ENCODE results near the gene TRAPPC12. TPM values are rescaled to one million over a fixed set of nuclear protein-coding genes. Genes with fewer than 3 reads are reported as not detected.

The TRAPPC12 gene
- polyA plus RNA-seq, 1 donor = 74.8 TPM

GRCh38 chr2:3404349-3404894 lies 24.9 kb downstream of the TRAPPC12 start:
- no peak for DNase-seq
- H3K4me1 ChIP-seq (ENCODE audit: control insufficient read depth, insufficient read depth, low read length) = no peaks in the 10 kb centered on the region
- H3K27me3 ChIP-seq (ENCODE audit: control insufficient read depth, insufficient read depth, low read length) = no peaks in the 10 kb centered on the region
- H3K9me3 ChIP-seq (ENCODE audit: control insufficient read depth, low read depth, low read length) = no peaks in the 10 kb centered on the region
- 76% methylated on average over 7 of the region's 11 CpGs for WGBS (ENCODE audit: insufficient coverage, low lambda C conversion rate)
- no peak overlapping the region for H3K27ac ChIP-seq (ENCODE audit: low read length)
- no peak overlapping the region for H3K4me3 ChIP-seq (ENCODE audit: low read length)
- peaks cover 34% of the 10 kb centered on the region for H3K36me3 ChIP-seq (ENCODE audit: control insufficient read depth, insufficient read depth, low read length)

- no peak for DNase-seq
- no peaks in the 10 kb centered on the region for H3K4me1 ChIP-seq (ENCODE audit: control insufficient read depth, insufficient read depth, low read length)
- H3K9me3 ChIP-seq (ENCODE audit: control insufficient read depth, low read depth, low read length) = no peaks in the 10 kb centered on the region
- peaks cover 36% of the 10 kb centered on the region for H3K36me3 ChIP-seq (ENCODE audit: control insufficient read depth, insufficient read depth, low read length)
- no peak overlapping the region for H3K27ac ChIP-seq (ENCODE audit: low read length)
- no CpG with 5 or more reads among the region's 6 CpGs for WGBS (ENCODE audit: insufficient coverage, low lambda C conversion rate)
- no peak overlapping the region for H3K4me3 ChIP-seq (ENCODE audit: low read length)
- no peaks in the 10 kb centered on the region for H3K27me3 ChIP-seq (ENCODE audit: control insufficient read depth, insufficient read depth, low read length)
These were observed 25.8 kb downstream of the TRAPPC12 start for GRCh38 chr2:3405307-3405706.

GRCh38 chr2:3405876-3406275 lies 26.4 kb downstream of the TRAPPC12 start:
- no peaks in the 10 kb centered on the region for H3K4me1 ChIP-seq (ENCODE audit: control insufficient read depth, insufficient read depth, low read length)
- H3K27me3 ChIP-seq (ENCODE audit: control insufficient read depth, insufficient read depth, low read length) = no peaks in the 10 kb centered on the region
- H3K36me3 ChIP-seq (ENCODE audit: control insufficient read depth, insufficient read depth, low read length) = peaks cover 31% of the 10 kb centered on the region
- H3K9me3 ChIP-seq (ENCODE audit: control insufficient read depth, low read depth, low read length) = no peaks in the 10 kb centered on the region
- no peak overlapping the region for H3K27ac ChIP-seq (ENCODE audit: low read length)
- DNase-seq = no peak
- no CpG with 5 or more reads among the region's 7 CpGs for WGBS (ENCODE audit: insufficient coverage, low lambda C conversion rate)
- no peak overlapping the region for H3K4me3 ChIP-seq (ENCODE audit: low read length)

GRCh38 chr2:3406501-3406900 lies 27.0 kb downstream of the TRAPPC12 start:
- Histone ChIP-seq H3K27me3 (ENCODE audit: control insufficient read depth, insufficient read depth, low read length) (no peaks in the 10 kb centered on the region), H3K4me1 (ENCODE audit: control insufficient read depth, insufficient read depth, low read length) (no peaks in the 10 kb centered on the region), H3K27ac (ENCODE audit: low read length) (no peak overlapping the region), H3K36me3 (ENCODE audit: control insufficient read depth, insufficient read depth, low read length) (peaks cover 28% of the 10 kb centered on the region), H3K9me3 (ENCODE audit: control insufficient read depth, low read depth, low read length) (no peaks in the 10 kb centered on the region), H3K4me3 (ENCODE audit: low read length) (no peak overlapping the region)
- WGBS (ENCODE audit: insufficient coverage, low lambda C conversion rate) = no CpG with 5 or more reads among the region's 3 CpGs
- DNase-seq = no peak

- no peak overlapping the region for H3K4me3 ChIP-seq (ENCODE audit: low read length)
- H3K36me3 ChIP-seq (ENCODE audit: control insufficient read depth, insufficient read depth, low read length) = peaks cover 23% of the 10 kb centered on the region
- no CpG with 5 or more reads among the region's 13 CpGs for WGBS (ENCODE audit: insufficient coverage, low lambda C conversion rate)
- no peaks in the 10 kb centered on the region for H3K27me3 ChIP-seq (ENCODE audit: control insufficient read depth, insufficient read depth, low read length)
- H3K27ac ChIP-seq (ENCODE audit: low read length) = no peak overlapping the region
- no peaks in the 10 kb centered on the region for H3K4me1 ChIP-seq (ENCODE audit: control insufficient read depth, insufficient read depth, low read length)
- no peak for DNase-seq
- no peaks in the 10 kb centered on the region for H3K9me3 ChIP-seq (ENCODE audit: control insufficient read depth, low read depth, low read length)
These were observed 29.3 kb downstream of the TRAPPC12 start for GRCh38 chr2:3408781-3409180.

- H3K4me1 ChIP-seq (ENCODE audit: control insufficient read depth, insufficient read depth, low read length) = no peaks in the 10 kb centered on the region
- H3K27ac ChIP-seq (ENCODE audit: low read length) = no peak overlapping the region
- H3K9me3 ChIP-seq (ENCODE audit: control insufficient read depth, low read depth, low read length) = no peaks in the 10 kb centered on the region
- H3K27me3 ChIP-seq (ENCODE audit: control insufficient read depth, insufficient read depth, low read length) = no peaks in the 10 kb centered on the region
- no peak overlapping the region for H3K4me3 ChIP-seq (ENCODE audit: low read length)
- DNase-seq = no peak
- peaks cover 26% of the 10 kb centered on the region for H3K36me3 ChIP-seq (ENCODE audit: control insufficient read depth, insufficient read depth, low read length)
- no CpG with 5 or more reads among the region's 12 CpGs for WGBS (ENCODE audit: insufficient coverage, low lambda C conversion rate)
These were observed 30.2 kb downstream of the TRAPPC12 start for GRCh38 chr2:3409627-3410170.

- Histone ChIP-seq H3K36me3 (ENCODE audit: control insufficient read depth, insufficient read depth, low read length) (peaks cover 29% of the 10 kb centered on the region), H3K27ac (ENCODE audit: low read length) (no peak overlapping the region), H3K4me3 (ENCODE audit: low read length) (no peak overlapping the region), H3K4me1 (ENCODE audit: control insufficient read depth, insufficient read depth, low read length) (no peaks in the 10 kb centered on the region), H3K9me3 (ENCODE audit: control insufficient read depth, low read depth, low read length) (no peaks in the 10 kb centered on the region), H3K27me3 (ENCODE audit: control insufficient read depth, insufficient read depth, low read length) (no peaks in the 10 kb centered on the region)
- WGBS (ENCODE audit: insufficient coverage, low lambda C conversion rate) = no CpG with 5 or more reads among the region's 3 CpGs
- DNase-seq = no peak
These were observed 31.6 kb downstream of the TRAPPC12 start for GRCh38 chr2:3411103-3411502.

- no CpG with 5 or more reads among the region's 4 CpGs for WGBS (ENCODE audit: insufficient coverage, low lambda C conversion rate)
These were observed 34.2 kb downstream of the TRAPPC12 start for GRCh38 chr2:3413697-3414096.

GRCh38 chr2:3414133-3414860 lies 34.8 kb downstream of the TRAPPC12 start:
- Histone ChIP-seq H3K4me1 (ENCODE audit: control insufficient read depth, insufficient read depth, low read length) (no peaks in the 10 kb centered on the region), H3K9me3 (ENCODE audit: control insufficient read depth, low read depth, low read length) (no peaks in the 10 kb centered on the region), H3K27ac (ENCODE audit: low read length) (no peak overlapping the region), H3K4me3 (ENCODE audit: low read length) (no peak overlapping the region), H3K36me3 (ENCODE audit: control insufficient read depth, insufficient read depth, low read length) (peaks cover 40% of the 10 kb centered on the region), H3K27me3 (ENCODE audit: control insufficient read depth, insufficient read depth, low read length) (no peaks in the 10 kb centered on the region)
- no peak for DNase-seq
- whole genome bisulfite sequencing (ENCODE audit: insufficient coverage, low lambda C conversion rate) = no CpG with 5 or more reads among the region's 25 CpGs

More at GRCh38 chr2:3413697-3414096, 34.2 kb downstream of the TRAPPC12 start:
- DNase-seq = no peak
- Histone ChIP-seq H3K4me3 (ENCODE audit: low read length) (no peak overlapping the region), H3K27ac (ENCODE audit: low read length) (no peak overlapping the region), H3K36me3 (ENCODE audit: control insufficient read depth, insufficient read depth, low read length) (peaks cover 35% of the 10 kb centered on the region), H3K4me1 (ENCODE audit: control insufficient read depth, insufficient read depth, low read length) (no peaks in the 10 kb centered on the region), H3K27me3 (ENCODE audit: control insufficient read depth, insufficient read depth, low read length) (no peaks in the 10 kb centered on the region), H3K9me3 (ENCODE audit: control insufficient read depth, low read depth, low read length) (no peaks in the 10 kb centered on the region)

GRCh38 chr2:3418766-3419404 lies 39.4 kb downstream of the TRAPPC12 start:
- WGBS (ENCODE audit: insufficient coverage, low lambda C conversion rate) = no CpG with 5 or more reads among the region's 11 CpGs
- H3K36me3 ChIP-seq (ENCODE audit: control insufficient read depth, insufficient read depth, low read length) = peaks cover 66% of the 10 kb centered on the region

More at GRCh38 chr2:3418766-3419404, 39.4 kb downstream of the TRAPPC12 start:
- Histone ChIP-seq H3K4me1 (ENCODE audit: control insufficient read depth, insufficient read depth, low read length) (no peaks in the 10 kb centered on the region), H3K27me3 (ENCODE audit: control insufficient read depth, insufficient read depth, low read length) (no peaks in the 10 kb centered on the region), H3K27ac (ENCODE audit: low read length) (no peak overlapping the region), H3K4me3 (ENCODE audit: low read length) (no peak overlapping the region), H3K9me3 (ENCODE audit: control insufficient read depth, low read depth, low read length) (no peaks in the 10 kb centered on the region)
- DNase-seq = no peak
